Activated CD8-positive, alpha-beta T cell treated with anti-CD3 and anti-CD28 coated beads, Interleukin-2, amount 10 ng/mL, durations not matched to agents 7 days and 5 days (primary cell): ENCODE measurements around the gene CAMSAP1. TPM values are rescaled to one million over a fixed set of nuclear protein-coding genes. Genes with fewer than 3 reads are reported as not detected.

ENCODE experiments used
- ATAC-seq: fragments of 150-1000 bp; cut with Tn5 transposase; one replicate; pipeline ENCODE4 v1.10.0; 2021; ENCODE audit warnings: moderate library complexity
- CTCF ChIA-PET: fragments of 350-600 bp; sonication (Branson Sonifier 250); formaldehyde crosslinking; loops from one replicate; lab custom pipeline; 2021; ENCODE audit warnings: antibody characterized with exemption; lab: Charles Lee
- POLR2A ChIA-PET: fragments of 350-600 bp; sonication (Branson Sonifier 250); formaldehyde crosslinking; loops from one replicate; lab custom pipeline; 2021; ENCODE audit warnings: antibody characterized with exemption; lab: Charles Lee
- DNase-seq: peaks from one replicate; pipeline ENCODE4 v3.0.0-alpha.2; 2020
- H3K27ac Mint-ChIP-seq: one replicate; pipeline ENCODE4 v1.8.0; 2021; ENCODE audit warnings: mild to moderate bottlenecking, mixed read lengths
- H3K27me3 Mint-ChIP-seq: one replicate; pipeline ENCODE4 v1.8.0; 2021; ENCODE audit warnings: low read depth, mixed read lengths
- H3K36me3 Mint-ChIP-seq: one replicate; pipeline ENCODE4 v1.8.0; 2021; ENCODE audit warnings: low read depth, mixed read lengths
- H3K4me1 Mint-ChIP-seq: one replicate; pipeline ENCODE4 v1.8.0; 2021; ENCODE audit warnings: low read depth, mixed read lengths
- H3K4me3 Mint-ChIP-seq: one replicate; pipeline ENCODE4 v1.8.0; 2021; ENCODE audit warnings: mild to moderate bottlenecking, mixed read lengths
- H3K9me3 Mint-ChIP-seq: one replicate; pipeline ENCODE4 v1.8.0; 2022; ENCODE audit warnings: mixed read lengths; ENCODE audit not compliant: insufficient read depth
- total RNA-seq, 2 experiments: library from RNA; stranded (reverse); gene quantifications; one replicate each; pipeline ENCODE4 v1.2.3, GENCODE V29; 2021

Gene CAMSAP1
- total RNA-seq, 2 experiments from 2014 or later, result 20.3 to 21.5 TPM

DNA sequence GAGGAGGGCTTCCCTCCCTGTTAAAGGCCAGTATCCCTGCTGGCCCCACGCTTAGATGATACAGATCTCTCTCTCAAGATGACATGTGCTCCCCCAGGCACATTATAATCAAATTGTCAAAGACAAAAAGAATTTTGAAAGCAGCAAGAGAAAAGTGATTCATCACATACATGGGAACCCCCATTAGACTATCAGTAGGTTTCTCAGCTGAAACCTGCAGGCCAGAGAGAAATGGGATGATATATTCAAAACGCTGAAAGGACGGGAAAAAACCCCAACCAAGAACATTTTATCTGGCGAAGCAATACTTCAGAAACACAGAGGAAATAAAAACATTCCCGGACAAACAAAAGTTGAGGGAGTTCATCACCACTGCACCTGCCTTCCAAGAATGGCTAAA lies 78.7 kb downstream of the CAMSAP1 start:
- ChIA-PET POLR2A (no interaction called here), CTCF (no interaction called here)
- Mint-ChIP-seq H3K27me3 (no peaks in the 10 kb centered on the region), H3K9me3 (no peaks in the 10 kb centered on the region), H3K4me3 (no peak overlapping the region), H3K36me3 (peaks cover 9% of the 10 kb centered on the region), H3K4me1 (no peaks in the 10 kb centered on the region), H3K27ac (no peak overlapping the region)
- DNase-seq (no peak), ATAC-seq (no peak)

DNA sequence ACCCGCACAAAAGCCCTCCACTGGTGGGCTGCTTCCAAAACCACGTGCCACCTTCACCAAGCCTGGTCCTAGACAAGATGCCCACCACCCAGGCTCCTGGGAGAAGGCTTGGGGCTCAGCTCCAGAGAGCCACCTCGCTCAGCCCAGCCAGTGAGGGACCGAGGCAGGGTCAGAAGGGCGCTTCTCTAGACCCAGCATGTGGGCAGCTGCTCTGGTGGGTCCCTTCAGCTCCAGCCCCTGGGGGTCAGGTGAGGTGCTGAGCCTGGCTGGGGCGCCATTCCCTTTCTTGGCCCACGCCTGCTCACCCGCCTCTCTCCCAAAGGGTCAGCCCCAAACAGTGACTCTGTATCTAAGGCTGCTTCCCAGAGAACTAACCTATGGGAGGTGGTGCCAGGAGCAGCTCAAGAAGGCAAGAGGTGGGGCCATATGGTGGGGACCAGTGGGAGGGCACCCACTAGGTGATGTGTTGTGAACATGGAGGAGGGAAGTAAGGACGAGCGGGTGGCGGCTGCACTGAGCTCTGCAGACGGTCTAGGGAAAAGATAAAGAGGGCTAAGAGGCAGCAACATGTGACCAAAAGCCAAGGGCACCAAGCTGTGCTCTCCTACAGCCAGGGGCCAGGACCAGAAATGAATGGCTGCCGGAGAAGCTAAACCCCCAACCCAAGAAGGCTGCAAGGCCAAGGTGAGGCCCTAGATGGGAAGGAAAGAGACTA lies 79.3 kb downstream of the CAMSAP1 start:
- POLR2A ChIA-PET, result no interaction called here
- Mint-ChIP-seq H3K9me3 (no peaks in the 10 kb centered on the region), H3K4me3 (no peak overlapping the region), H3K27me3 (no peaks in the 10 kb centered on the region), H3K27ac (no peak overlapping the region), H3K4me1 (no peaks in the 10 kb centered on the region), H3K36me3 (peaks cover 15% of the 10 kb centered on the region)
- CTCF ChIA-PET, result no interaction called here
- no peak for ATAC-seq
- no peak for DNase-seq

DNA sequence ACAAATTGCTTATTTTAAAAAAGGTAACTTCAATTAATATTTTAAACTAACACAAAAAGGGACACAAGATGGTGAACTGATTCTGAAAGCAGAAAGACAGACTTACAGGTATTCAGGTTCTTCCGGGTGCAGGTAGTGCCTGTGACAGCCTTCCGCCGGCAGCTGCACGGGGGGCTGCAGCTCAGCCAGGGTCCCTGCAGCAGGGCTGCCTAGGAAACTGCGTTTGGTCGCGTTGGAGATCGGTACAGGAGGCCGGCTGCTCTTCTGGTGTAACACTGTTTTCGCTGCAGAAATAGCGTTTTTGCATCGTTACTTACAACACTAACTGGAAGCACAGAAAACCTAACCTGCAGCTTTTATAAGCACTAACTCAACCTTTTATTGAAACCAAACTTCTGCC lies 80.0 kb downstream of the CAMSAP1 start:
- H3K4me1 Mint-ChIP-seq, result no peaks in the 10 kb centered on the region
- no peak overlapping the region for H3K4me3 Mint-ChIP-seq
- H3K27ac Mint-ChIP-seq, result no peak overlapping the region
- ATAC-seq, result no peak
- no peaks in the 10 kb centered on the region for H3K27me3 Mint-ChIP-seq
- no peak for DNase-seq
- ChIA-PET CTCF (no interaction called here), POLR2A (no interaction called here)
- H3K36me3 Mint-ChIP-seq, result peaks cover 17% of the 10 kb centered on the region
- no peaks in the 10 kb centered on the region for H3K9me3 Mint-ChIP-seq

DNA sequence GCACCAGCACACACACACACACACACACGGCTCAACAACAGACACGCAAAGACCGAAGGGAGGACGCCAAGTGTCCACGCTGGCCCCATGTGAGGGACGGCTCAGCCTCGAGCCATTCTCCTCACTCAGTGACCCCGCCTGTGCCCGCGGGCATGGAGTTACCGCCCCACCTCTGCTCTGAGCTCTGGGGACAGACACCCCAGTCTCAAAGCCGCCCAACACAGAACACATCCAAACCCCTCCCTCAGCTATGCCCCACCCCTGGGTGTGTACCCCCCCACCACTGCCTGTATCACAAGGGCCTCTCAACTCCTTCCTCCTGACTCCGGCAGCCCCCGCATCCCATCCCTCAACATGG lies 81.2 kb downstream of the CAMSAP1 start:
- DNase-seq (no peak), ATAC-seq (no peak)
- POLR2A ChIA-PET, result no interaction called here
- no peak overlapping the region for H3K27ac Mint-ChIP-seq
- H3K9me3 Mint-ChIP-seq, result no peaks in the 10 kb centered on the region
- no peaks in the 10 kb centered on the region for H3K27me3 Mint-ChIP-seq
- peaks cover 17% of the 10 kb centered on the region for H3K36me3 Mint-ChIP-seq
- H3K4me1 Mint-ChIP-seq, result no peaks in the 10 kb centered on the region
- no peak overlapping the region for H3K4me3 Mint-ChIP-seq
- CTCF ChIA-PET, result no interaction called here

DNA sequence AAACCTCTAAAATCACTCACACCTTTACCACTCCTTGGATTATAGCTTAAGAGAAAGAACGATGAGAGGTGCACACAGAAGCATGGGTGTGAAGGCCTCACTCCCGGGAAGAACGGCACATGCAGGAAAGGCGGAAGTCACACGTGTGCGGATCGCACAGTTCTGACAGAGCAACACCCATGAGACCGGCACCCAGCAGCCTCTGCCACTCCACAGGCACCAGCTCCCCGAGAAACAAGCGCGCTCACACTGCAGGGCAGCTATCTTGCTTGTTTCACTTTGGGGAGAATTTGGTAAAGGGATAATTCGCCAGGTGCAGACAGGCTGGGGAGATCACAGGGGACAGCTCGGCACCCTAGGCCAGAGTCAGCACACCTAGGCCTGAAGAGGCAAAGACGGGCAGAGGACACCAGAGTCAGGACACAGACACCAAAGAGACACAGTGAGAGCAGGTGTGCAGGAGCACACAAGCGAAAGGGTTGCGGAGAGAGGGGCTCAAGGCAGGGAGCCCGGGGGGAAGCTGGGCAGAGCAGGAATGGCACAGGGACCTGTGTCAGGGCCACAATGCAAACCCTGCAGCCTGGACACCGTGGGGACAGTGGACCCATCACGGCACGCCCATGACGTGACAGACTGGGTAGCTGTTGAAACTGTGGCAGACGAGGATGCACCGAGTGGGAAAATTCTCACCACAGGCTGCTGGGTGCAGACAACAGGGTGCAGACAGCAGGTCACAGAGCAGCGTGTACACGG lies 81.7 kb downstream of the CAMSAP1 start:
- Mint-ChIP-seq H3K27me3 (no peaks in the 10 kb centered on the region), H3K4me1 (no peaks in the 10 kb centered on the region), H3K36me3 (peaks cover 19% of the 10 kb centered on the region), H3K9me3 (no peaks in the 10 kb centered on the region), H3K4me3 (no peak overlapping the region), H3K27ac (no peak overlapping the region)
- ATAC-seq (no peak), DNase-seq (no peak)
- ChIA-PET CTCF (no interaction called here), POLR2A (no interaction called here)

DNA sequence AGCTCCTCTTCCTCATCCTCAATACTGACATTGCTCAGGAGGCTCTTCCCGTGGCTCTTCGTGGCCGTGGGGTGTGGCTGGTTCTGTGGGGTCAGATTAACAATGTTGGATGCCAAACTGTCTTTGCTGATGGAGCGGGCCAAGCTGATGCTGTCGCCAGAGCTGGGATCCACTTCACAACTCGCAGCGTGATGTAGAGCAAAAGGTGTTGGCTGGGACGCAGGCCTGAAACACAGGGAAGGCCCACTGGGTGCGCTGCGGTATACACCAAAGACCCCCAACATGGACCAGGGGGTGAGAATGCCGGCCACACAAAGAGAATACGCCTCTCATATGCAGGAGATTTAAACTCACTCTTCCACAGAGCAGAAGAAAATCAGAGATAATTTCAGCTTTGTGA lies 84.3 kb downstream of the CAMSAP1 start:
- POLR2A ChIA-PET, result no interaction called here
- Mint-ChIP-seq H3K27me3 (no peaks in the 10 kb centered on the region), H3K4me1 (no peaks in the 10 kb centered on the region), H3K4me3 (no peak overlapping the region), H3K36me3 (peaks cover 14% of the 10 kb centered on the region), H3K9me3 (no peaks in the 10 kb centered on the region), H3K27ac (no peak overlapping the region)
- no peak for DNase-seq
- CTCF ChIA-PET, result no interaction called here
- ATAC-seq, result no peak

DNA sequence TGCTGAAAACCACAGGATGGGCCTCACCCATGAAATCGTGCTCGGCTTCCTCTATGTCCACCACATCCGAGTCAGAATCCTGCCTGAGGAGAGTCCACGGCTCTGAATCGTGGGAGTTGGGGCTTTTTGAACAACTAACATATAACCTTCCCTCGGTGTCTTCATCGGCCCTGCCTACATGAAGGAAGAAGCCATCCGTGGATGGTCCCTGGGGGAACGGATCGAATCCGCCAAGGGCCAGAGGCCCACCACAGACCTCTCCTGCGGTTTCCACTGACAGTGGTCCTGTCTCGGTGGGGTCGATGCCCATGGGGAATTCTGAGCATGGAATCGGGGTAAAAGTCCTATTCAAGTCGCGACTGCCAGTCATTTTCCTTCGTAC lies 85.0 kb downstream of the CAMSAP1 start:
- POLR2A ChIA-PET, result no interaction called here
- no peaks in the 10 kb centered on the region for H3K9me3 Mint-ChIP-seq
- CTCF ChIA-PET, result no interaction called here
- ATAC-seq (no peak), DNase-seq (no peak)
- H3K36me3 Mint-ChIP-seq, result peaks cover 14% of the 10 kb centered on the region
- no peaks in the 10 kb centered on the region for H3K4me1 Mint-ChIP-seq
- H3K4me3 Mint-ChIP-seq, result no peak overlapping the region
- no peaks in the 10 kb centered on the region for H3K27me3 Mint-ChIP-seq
- no peak overlapping the region for H3K27ac Mint-ChIP-seq

DNA sequence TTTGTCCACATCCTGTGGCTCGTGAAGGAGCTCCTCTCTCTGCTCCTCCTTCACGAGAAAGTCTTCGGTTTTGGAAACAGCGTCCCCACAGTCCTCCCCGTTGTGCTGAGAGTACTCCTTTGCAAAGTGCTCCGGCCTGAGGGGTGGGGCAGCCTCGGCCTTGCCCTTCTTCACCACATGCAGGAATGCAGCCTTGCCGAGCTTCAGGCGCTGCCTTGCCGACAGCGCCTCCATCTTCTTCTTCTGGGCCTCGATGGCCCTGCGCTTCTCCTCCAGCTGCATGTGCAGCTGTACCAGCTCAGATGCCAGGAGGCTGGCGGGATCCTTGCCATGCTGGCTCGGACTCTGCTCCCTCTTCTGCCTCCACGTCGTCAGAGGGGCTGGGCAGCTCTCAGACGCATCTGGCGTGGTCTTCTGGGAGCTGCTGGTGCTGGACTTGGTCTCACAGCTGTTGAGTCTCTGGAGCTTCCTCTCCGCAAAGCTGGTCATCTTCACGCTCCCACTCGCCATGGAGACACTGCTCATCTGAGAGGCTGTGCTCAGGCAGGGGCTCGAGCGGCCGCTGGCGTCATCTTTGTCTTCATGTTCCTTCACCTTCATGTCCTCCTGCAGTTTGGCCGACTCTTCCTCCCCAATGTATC lies 85.5 kb downstream of the CAMSAP1 start:
- peaks cover 14% of the 10 kb centered on the region for H3K36me3 Mint-ChIP-seq
- ATAC-seq, result no peak
- ChIA-PET CTCF (no interaction called here), POLR2A (no interaction called here)
- H3K27ac Mint-ChIP-seq, result no peak overlapping the region
- DNase-seq, result no peak
- no peaks in the 10 kb centered on the region for H3K4me1 Mint-ChIP-seq
- no peaks in the 10 kb centered on the region for H3K27me3 Mint-ChIP-seq
- H3K9me3 Mint-ChIP-seq, result no peaks in the 10 kb centered on the region
- H3K4me3 Mint-ChIP-seq, result no peak overlapping the region

DNA sequence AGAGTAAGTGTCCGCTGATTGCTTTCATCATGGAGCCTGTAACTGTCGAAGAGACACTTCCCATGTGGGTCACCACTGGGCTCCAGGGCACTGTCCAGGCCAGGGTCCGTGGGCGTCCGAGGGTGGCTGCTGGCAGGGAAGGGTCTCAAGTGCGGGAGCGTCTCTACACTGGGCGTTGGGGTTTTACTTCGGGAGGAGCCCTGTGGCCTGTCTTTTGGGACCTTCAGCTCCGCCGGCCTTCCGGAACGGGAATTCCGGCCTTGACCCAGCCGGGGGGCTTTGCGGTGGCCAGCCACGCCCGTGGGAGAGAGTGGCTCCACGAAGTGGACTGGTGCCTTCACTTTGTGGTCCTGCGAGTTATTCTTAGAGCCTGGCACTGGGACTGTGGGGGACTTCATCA lies 86.2 kb downstream of the CAMSAP1 start:
- no peak overlapping the region for H3K4me3 Mint-ChIP-seq

DNA sequence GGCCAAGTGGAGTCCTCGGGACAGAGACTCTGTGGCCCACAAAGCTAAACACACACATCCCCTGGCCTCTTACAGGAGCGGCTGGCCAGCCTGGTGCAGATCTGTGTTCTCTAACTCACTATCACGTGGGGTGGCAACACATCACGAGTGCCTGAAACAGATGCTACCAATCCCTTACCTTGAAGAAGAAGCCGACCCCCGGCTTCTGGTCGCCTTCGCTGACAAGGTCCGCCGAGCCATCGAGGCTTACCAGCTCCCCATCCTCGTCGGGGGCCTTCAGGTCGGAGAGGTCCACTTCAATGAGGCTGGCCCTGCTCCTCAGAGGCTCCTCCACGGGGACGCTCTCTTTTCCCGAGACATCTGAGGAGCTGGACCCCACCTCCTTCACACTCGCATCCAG lies 86.7 kb downstream of the CAMSAP1 start:
- Mint-ChIP-seq H3K4me1 (peaks cover 9% of the 10 kb centered on the region), H3K9me3 (no peaks in the 10 kb centered on the region), H3K4me3 (no peak overlapping the region), H3K36me3 (peaks cover 14% of the 10 kb centered on the region), H3K27me3 (no peaks in the 10 kb centered on the region), H3K27ac (no peak overlapping the region)
- CTCF ChIA-PET, result no interaction called here
- POLR2A ChIA-PET, result no interaction called here
- no peak for ATAC-seq
- DNase-seq, result no peak

More for the DNA sequence above, 86.2 kb downstream of the CAMSAP1 start:
- peaks cover 14% of the 10 kb centered on the region for H3K36me3 Mint-ChIP-seq
- ChIA-PET CTCF (no interaction called here), POLR2A (no interaction called here)
- ATAC-seq (no peak), DNase-seq (no peak)
- H3K27me3 Mint-ChIP-seq, result no peaks in the 10 kb centered on the region
- peaks cover 5% of the 10 kb centered on the region for H3K4me1 Mint-ChIP-seq
- H3K27ac Mint-ChIP-seq, result no peak overlapping the region
- H3K9me3 Mint-ChIP-seq, result no peaks in the 10 kb centered on the region

DNA sequence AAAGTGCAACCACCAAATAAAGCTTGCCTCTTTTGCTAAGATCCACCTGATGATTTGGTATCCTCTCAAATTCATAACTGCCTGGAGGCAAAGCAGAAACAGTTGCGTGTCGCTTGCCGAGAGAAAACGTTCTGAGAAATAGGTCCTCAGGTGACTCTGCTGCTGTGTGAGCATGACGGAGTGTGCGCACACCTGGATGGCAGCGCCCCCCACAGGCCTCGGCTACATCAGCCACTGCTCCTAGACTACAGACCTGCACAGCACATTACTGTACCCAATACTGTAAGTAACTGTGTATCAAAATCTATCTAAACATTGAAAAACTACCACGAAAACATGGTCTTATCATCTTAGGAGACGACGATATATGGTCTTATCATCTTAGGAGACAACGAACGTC lies 87.4 kb downstream of the CAMSAP1 start:
- Mint-ChIP-seq H3K4me3 (no peak overlapping the region), H3K36me3 (peaks cover 18% of the 10 kb centered on the region), H3K4me1 (peaks cover 9% of the 10 kb centered on the region), H3K9me3 (no peaks in the 10 kb centered on the region), H3K27ac (no peak overlapping the region), H3K27me3 (no peaks in the 10 kb centered on the region)
- no peak for DNase-seq
- CTCF ChIA-PET, result no interaction called here
- ATAC-seq, result no peak
- POLR2A ChIA-PET, result no interaction called here

DNA sequence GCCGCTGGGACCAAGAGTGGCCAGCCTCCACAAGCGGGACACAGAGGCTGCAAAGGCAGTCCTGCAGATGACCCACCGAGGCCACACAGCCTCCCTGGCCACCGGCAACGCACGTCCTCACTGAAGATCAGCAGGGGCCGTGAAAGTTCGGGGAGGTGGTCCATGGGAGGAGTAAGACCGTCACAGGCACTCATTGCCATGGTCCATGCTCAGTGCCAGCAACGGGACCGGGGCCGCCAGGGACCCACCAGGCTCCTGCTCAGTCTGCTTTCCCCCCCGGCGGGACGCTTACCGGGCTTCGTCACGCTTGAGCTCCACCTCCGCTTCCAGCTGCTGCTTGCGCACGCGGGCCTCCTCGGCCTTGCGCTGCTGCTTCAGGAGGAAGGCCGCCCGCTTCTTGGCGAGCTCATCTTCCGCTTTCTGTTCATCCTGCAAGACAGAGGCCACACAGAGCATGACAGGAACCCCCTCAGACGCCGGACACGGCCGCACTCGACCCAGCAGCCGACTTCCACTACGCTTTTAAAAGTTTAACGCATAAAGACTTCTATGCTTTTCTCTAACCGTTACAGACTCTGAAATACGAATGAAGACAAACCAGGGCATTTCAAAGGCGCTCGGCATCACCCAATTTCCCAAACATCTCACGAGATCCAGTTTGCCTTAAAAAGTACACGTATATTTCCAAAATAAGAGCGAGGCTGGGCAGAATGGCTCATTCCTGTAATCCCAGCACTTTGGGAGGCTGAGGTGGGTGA lies 88.4 kb downstream of the CAMSAP1 start:
- ATAC-seq, result no peak
- ChIA-PET POLR2A (no interaction called here), CTCF (no interaction called here)
- H3K4me1 Mint-ChIP-seq, result peaks cover 9% of the 10 kb centered on the region
- no peaks in the 10 kb centered on the region for H3K9me3 Mint-ChIP-seq
- no peaks in the 10 kb centered on the region for H3K27me3 Mint-ChIP-seq
- peaks cover 20% of the 10 kb centered on the region for H3K36me3 Mint-ChIP-seq
- H3K4me3 Mint-ChIP-seq, result no peak overlapping the region
- no peak overlapping the region for H3K27ac Mint-ChIP-seq
- no peak for DNase-seq
